A549 (cell line): Measurements from ENCODE around the gene SLC24A3.

ENCODE experiments used
- BHLHE40 ChIP-seq: IDR thresholded peaks from 2 replicates; pipeline ENCODE4 v1.6.1; 2012; ENCODE audit warnings: low read depth, low read length, inconsistent platforms
- CBX8 ChIP-seq: fragments of 200-600 bp; sonication (generic); IDR thresholded peaks from 2 replicates; pipeline ENCODE4 v1.6.1; 2016
- CTCF ChIP-seq: fragments of >200 bp; sonication (Bioruptor Twin); formaldehyde crosslinking; IDR thresholded peaks from 3 replicates; pipeline ENCODE4 v1.5.1; 2016
- ELK1 ChIP-seq: fragments of 150-350 bp; IDR thresholded peaks from 2 replicates; pipeline ENCODE4 v1.6.1; 2014; ENCODE audit warnings: low read depth, mild to moderate bottlenecking, low read length
- FOXS1 ChIP-seq: fragments of 250-450 bp; sonication (Bioruptor Pico); IDR thresholded peaks from 2 replicates; pipeline ENCODE4 v1.5.0; 2020; ENCODE audit warnings: mild to moderate bottlenecking, moderate library complexity
- GATA3 ChIP-seq: IDR thresholded peaks from 2 replicates; pipeline ENCODE4 v1.6.1; 2012; ENCODE audit warnings: borderline replicate concordance
- MAX ChIP-seq: IDR thresholded peaks from 2 replicates; pipeline ENCODE4 v1.6.1; 2012
- NR3C1 ChIP-seq: fragments of >200 bp; sonication (Bioruptor Twin); formaldehyde crosslinking; IDR thresholded peaks from 3 replicates; pipeline ENCODE4 v1.6.1; 2017
- POLR2A ChIP-seq: IDR thresholded peaks from 2 replicates; pipeline ENCODE4 v1.6.1; 2012; ENCODE audit warnings: mild to moderate bottlenecking, low read length
- RCOR1 ChIP-seq: fragments of 150-350 bp; IDR thresholded peaks from 2 replicates; pipeline ENCODE4 v1.6.1; 2014; ENCODE audit warnings: antibody characterized with exemption, low read length, low read depth
- TP53 ChIP-seq: fragments of 250-450 bp; sonication (Bioruptor Pico); IDR thresholded peaks from 2 replicates; pipeline ENCODE4 v1.5.0; 2021; ENCODE audit warnings: mild to moderate bottlenecking, moderate library complexity

GRCh38 chr20:19408971-19409370 lies 196.5 kb downstream of the SLC24A3 start:
- TF ChIP-seq CTCF = no peak
- no peak for TF ChIP-seq CBX8
- no peak for TF ChIP-seq RCOR1
- no peak for TF ChIP-seq ELK1
- TF ChIP-seq GATA3 = no peak
- TF ChIP-seq POLR2A = no peak
- TF ChIP-seq TP53 (CRISPR knock-in tag) = no peak
- TF ChIP-seq NR3C1 = no peak
- no peak for TF ChIP-seq FOXS1 (CRISPR knock-in tag)
- TF ChIP-seq MAX = no peak
- no peak for TF ChIP-seq BHLHE40
